ENCODE measurements around the gene FCN2.
A peak's percentile ranks its signal among the peaks of the same experiment; 100 is the strongest.

The FCN2 gene

DNA sequence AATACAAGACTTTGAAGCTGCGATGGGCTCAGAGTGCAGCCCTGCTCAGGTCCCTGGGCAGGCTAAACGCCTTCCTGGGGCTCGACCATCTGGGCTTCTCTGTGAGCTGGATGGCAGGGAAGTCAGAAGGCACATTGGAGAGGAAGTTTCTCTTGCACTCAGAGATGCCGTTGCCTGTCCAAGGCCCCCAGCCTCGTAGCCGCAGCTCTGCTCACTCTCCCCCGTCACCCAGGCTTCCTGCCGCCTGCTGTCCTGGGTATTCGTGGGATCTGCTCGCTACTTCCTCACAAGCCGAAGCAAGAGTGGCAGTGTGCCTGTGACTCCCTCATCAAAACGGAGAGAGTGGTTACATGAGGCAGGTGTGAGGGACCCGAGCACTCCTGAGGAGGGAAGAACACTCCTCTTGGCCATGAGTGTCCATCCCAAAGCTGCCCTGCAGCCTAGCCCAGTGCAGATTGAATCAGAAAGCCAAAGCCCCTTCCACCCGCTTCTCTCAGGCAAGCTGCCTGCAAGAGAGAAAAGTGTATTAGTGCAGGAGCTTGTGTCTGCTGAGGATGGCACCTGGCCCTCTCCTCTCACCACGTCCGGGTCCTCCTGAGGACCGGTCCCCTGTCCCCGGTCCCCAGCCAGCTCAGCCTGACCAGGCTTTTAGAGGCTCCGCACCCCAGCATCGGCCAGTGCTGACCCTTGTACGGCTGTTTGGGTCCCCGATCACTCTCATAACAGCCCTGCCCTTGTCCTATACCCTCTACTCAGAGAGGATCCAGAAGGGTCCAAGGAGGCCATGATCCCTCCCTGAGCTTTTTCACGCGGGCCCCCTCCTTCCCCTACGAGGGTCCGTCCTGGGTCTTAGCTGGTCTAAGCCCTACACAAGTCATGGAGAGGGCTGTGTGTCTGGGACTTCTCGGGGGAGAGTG, 7.3 kb downstream of the FCN2 start:
- no peak for DNase-seq (ENCODE audit: low read depth in 2 of 2)
- H3K4me3 ChIP-seq (replicated peaks in 1 of 2; ENCODE audit: low read depth in 2 of 2, low read length in 2 of 2): no peak overlapping the region
- TF ChIP-seq, protein P1, sequence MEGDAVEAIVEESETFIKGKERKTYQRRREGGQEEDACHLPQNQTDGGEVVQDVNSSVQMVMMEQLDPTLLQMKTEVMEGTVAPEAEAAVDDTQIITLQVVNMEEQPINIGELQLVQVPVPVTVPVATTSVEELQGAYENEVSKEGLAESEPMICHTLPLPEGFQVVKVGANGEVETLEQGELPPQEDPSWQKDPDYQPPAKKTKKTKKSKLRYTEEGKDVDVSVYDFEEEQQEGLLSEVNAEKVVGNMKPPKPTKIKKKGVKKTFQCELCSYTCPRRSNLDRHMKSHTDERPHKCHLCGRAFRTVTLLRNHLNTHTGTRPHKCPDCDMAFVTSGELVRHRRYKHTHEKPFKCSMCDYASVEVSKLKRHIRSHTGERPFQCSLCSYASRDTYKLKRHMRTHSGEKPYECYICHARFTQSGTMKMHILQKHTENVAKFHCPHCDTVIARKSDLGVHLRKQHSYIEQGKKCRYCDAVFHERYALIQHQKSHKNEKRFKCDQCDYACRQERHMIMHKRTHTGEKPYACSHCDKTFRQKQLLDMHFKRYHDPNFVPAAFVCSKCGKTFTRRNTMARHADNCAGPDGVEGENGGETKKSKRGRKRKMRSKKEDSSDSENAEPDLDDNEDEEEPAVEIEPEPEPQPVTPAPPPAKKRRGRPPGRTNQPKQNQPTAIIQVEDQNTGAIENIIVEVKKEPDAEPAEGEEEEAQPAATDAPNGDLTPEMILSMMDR (IDR thresholded peaks at IDR 0.05; ENCODE audit: low read depth, low read length): no peak

DNA sequence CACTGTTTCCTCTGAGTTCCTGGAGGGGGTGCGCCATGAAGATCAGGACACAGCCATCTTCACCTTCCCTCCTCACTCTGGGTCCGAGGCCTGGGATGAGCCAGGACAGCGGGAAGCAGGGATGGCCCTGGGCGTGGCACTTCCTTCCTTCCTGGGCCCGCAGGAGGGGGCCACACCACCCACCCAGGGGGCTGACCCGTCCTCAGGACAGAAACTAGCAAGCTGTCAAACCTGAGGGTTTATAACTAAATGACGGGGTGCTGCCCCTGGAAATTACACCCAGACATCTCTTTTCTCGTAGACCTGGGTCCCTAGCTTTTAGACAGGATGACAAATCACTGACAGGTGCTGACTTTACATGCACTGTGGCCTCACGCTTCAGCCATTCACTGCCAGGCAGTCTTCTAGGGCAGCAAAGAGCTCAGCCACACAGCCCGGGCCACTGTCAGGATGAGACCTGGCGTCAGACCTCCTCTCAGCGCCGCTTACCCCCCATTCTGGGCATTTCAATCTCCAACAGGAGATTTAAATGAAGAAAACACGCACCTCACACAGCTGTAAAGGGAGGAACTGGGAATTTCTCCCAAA, 8.1 kb downstream of the FCN2 start:
- no peak overlapping the region for H3K4me3 ChIP-seq (replicated peaks in 1 of 2; ENCODE audit: low read depth in 2 of 2, low read length in 2 of 2)
- TF ChIP-seq, protein P1 (IDR thresholded peaks at IDR 0.05; ENCODE audit: low read depth, low read length): no peak
- no peak for DNase-seq (ENCODE audit: low read depth in 2 of 2)

DNA sequence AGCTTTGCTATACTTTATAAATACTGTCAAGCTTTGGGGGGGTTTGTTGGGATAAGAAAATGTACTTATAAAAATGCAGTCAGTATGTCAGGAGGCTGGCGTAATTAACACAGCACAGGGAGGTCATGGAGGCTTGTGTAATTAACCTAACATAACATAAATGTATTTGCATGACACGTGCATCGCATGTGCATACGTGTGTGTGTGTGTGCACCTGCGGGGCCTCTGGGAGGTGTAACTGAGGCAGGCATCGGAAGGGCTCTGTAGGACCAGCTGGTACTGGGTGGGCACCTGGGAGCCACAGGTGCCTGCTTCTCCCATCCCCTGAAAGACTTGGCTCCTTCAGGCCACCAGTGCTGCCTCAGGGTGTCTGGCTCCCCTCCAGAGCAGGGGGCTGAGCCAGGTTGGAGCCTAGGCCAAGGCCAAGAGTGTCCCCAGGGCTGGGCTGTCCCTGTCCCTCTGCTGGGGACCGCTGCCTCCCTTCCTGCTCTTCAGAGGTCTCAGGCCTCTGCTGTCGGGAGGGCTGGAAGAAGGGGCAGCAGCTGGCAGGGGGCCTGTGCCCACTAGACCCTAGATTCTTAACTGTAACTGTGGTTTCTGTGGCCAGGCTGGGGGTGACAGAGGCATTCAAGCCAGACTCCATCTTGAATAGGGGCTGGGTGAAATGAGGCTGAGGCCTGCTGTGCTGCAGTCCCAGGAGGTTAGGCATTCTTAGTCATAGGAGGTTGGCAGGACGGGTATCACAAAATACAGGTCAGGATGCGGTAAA, 9.0 kb downstream of the FCN2 start:
- no peak overlapping the region for H3K4me3 ChIP-seq (replicated peaks in 1 of 2; ENCODE audit: low read depth in 2 of 2, low read length in 2 of 2)
- no peak for DNase-seq (ENCODE audit: low read depth in 2 of 2)
- TF ChIP-seq, protein P1 (IDR thresholded peaks at IDR 0.05; ENCODE audit: low read depth, low read length): no peak

DNA sequence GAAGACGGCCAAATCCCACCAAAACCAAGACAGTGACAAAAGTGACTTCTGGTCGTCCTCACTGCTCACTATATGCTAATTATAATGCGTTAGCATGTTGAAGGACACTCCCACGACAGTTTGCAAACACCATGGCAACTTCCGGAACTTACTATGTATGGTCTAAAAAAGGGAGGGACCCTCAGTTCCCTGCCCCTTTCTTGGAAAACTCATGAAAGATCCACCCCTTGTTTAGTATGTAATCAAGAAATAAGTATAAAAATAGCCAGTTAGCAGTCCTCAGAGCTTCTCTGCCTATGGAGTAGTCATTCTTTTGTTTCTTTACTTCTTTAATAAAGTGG, 9.5 kb downstream of the FCN2 start:
- no peak for DNase-seq (ENCODE audit: low read depth in 2 of 2)
- TF ChIP-seq, protein P1 (IDR thresholded peaks at IDR 0.05; ENCODE audit: low read depth, low read length): no peak
- H3K4me3 ChIP-seq (replicated peaks in 1 of 2; ENCODE audit: low read depth in 2 of 2, low read length in 2 of 2): no peak overlapping the region

DNA sequence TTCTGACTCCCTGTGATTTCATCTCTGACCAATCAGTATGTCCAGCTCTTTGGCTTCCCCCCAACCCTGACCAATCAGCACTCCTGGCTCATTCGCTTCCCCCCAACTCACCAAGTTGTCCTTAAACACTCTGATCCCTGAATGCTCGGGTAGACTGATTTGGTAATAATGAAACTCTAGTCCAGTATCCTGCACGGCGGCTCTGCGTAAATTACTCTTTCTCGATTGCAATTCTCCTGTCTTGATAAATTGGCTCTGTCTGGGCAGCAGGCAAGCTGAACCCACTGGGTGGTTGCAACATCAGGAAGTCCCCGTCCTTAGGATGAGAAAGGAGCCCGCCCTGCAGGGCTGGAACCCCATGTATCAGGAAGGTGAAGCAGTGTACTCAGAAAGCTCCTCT, 10.4 kb downstream of the FCN2 start:
- H3K4me3 ChIP-seq (replicated peaks in 1 of 2; ENCODE audit: low read depth in 2 of 2, low read length in 2 of 2): no peak overlapping the region
- peak in 1 of 2 donors; percentile 23 for DNase-seq (ENCODE audit: low read depth in 2 of 2)
- TF ChIP-seq, protein P1 (IDR thresholded peaks at IDR 0.05; ENCODE audit: low read depth, low read length): no peak

DNA sequence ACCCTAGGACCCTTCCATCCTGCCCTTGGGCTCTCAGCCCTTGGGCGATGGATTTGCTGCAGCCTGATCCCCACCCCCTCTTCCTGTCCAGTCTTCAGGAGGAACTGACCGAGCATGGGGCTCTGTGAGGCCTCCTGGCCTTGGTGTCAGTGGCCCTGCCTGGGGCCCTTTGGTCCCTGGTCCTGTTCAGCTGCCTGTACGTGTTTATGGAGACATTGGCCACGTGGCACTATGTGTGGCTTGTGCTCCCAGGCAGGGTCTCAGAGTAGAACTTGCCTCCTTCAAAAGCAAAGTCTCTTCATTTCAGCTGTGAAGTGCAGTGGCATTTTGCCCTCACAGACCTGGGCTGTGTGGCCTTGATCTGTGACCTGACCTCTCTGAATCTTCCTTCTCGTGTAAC, 11.1 kb downstream of the FCN2 start:
- TF ChIP-seq, protein P1 (IDR thresholded peaks at IDR 0.05; ENCODE audit: low read depth, low read length): no peak
- no peak for DNase-seq (ENCODE audit: low read depth in 2 of 2)
- H3K4me3 ChIP-seq (replicated peaks in 1 of 2; ENCODE audit: low read depth in 2 of 2, low read length in 2 of 2): no peak overlapping the region

Data from cardiac fibroblast (primary cell).